MG63 (cell line): ENCODE results near the gene CDC42BPA. TPM values are rescaled to one million over a fixed set of nuclear protein-coding genes. Genes with fewer than 3 reads are reported as not detected.

Source experiments
- DNase-seq: peaks from one replicate; pipeline ENCODE4 v3.0.0-alpha.2; 2020
- H3K27me3 ChIP-seq: fragments of 250-450 bp; sonication (Bioruptor Pico); 2 replicates; pipeline ENCODE4 v1.5.1; 2020; ENCODE audit warnings: mild to moderate bottlenecking, moderate library complexity
- H3K36me3 ChIP-seq: fragments of 250-450 bp; sonication (Bioruptor Pico); 2 replicates; pipeline ENCODE4 v1.5.1; 2020; ENCODE audit warnings: mild to moderate bottlenecking, moderate library complexity
- H3K4me3 ChIP-seq: fragments of 250-450 bp; sonication (Bioruptor Pico); 2 replicates; pipeline ENCODE4 v1.5.1; 2020; ENCODE audit warnings: mild to moderate bottlenecking, moderate library complexity
- H3K9me3 ChIP-seq: fragments of 250-450 bp; sonication (Bioruptor Pico); 2 replicates; pipeline ENCODE4 v1.5.1; 2020; ENCODE audit warnings: mild to moderate bottlenecking, moderate library complexity
- total RNA-seq: library from RNA; depleted of rRNA; stranded (reverse); fragments of >200 nt; shearing (Covaris generic); gene quantifications from 2 replicates; pipeline ENCODE4 v1.2.3, GENCODE V29; 2014; ENCODE audit warnings: low replicate concordance; rRNA removed

Gene CDC42BPA
- total RNA-seq, 1 experiment from 2014 or later, result 11.6 TPM

- no peak for DNase-seq
- Histone ChIP-seq H3K36me3 (no peaks in the 10 kb centered on the region), H3K4me3 (no peak overlapping the region), H3K27me3 (no peaks in the 10 kb centered on the region), H3K9me3 (no peaks in the 10 kb centered on the region)
Measured at GRCh38 chr1:226943927-226944326, 374.4 kb downstream of the CDC42BPA start.

GRCh38 chr1:226943156-226943555 lies 375.1 kb downstream of the CDC42BPA start:
- Histone ChIP-seq H3K27me3 (no peaks in the 10 kb centered on the region), H3K9me3 (no peaks in the 10 kb centered on the region), H3K36me3 (no peaks in the 10 kb centered on the region), H3K4me3 (no peak overlapping the region)
- no peak for DNase-seq

- DNase-seq, result no peak
- no peaks in the 10 kb centered on the region for H3K36me3 ChIP-seq
- H3K9me3 ChIP-seq, result no peaks in the 10 kb centered on the region
- H3K4me3 ChIP-seq, result no peak overlapping the region
- no peaks in the 10 kb centered on the region for H3K27me3 ChIP-seq
Measured at GRCh38 chr1:226942392-226942791, 375.9 kb downstream of the CDC42BPA start.

- Histone ChIP-seq H3K9me3 (no peaks in the 10 kb centered on the region), H3K36me3 (no peaks in the 10 kb centered on the region), H3K4me3 (peak overlapping the region; percentile 75), H3K27me3 (no peaks in the 10 kb centered on the region)
- no peak for DNase-seq
Measured at GRCh38 chr1:226940806-226941067, 377.6 kb downstream of the CDC42BPA start.

GRCh38 chr1:226940029-226940805 lies 378.1 kb downstream of the CDC42BPA start, which contains the start of gene COQ8A:
Gene COQ8A, plus strand, starts transcription at chr1:226940294. Its CDS starts 21,092 bp downstream, at chr1:226961386.
- peak; percentile 100 for DNase-seq
- no peaks in the 10 kb centered on the region; the same call in 1 of the 2 replicates for H3K9me3 ChIP-seq
- peak within 1 kb of the TSS; percentile 75 for H3K4me3 ChIP-seq
- H3K36me3 ChIP-seq, result no peaks in the 10 kb centered on the region
- H3K27me3 ChIP-seq, result no peaks in the 10 kb centered on the region

Other genes with a start within 250 kb of the CDC42BPA start
- 0.79 and 2.1 TPM in 2 replicates for gene ZNF678, start 245.1 kb upstream of the CDC42BPA start, total RNA-seq